AG10803 (cell line): Measurements from ENCODE around the gene CNTNAP2.

Experiments used
- DNase-seq: peaks from one replicate; pipeline ENCODE4 v3.0.0; 2010; ENCODE audit warnings: low read depth
- H3K4me3 ChIP-seq: 2 replicates; pipeline ENCODE4 v1.5.1; 2011; ENCODE audit warnings: mild to moderate bottlenecking, low read length, control low read depth
- CTCF ChIP-seq: conservative IDR thresholded peaks from 2 replicates; pipeline ENCODE4 v1.5.1; 2011; ENCODE audit warnings: mild to moderate bottlenecking, low read length, control low read depth, inconsistent platforms

CNTNAP2 gene

DNA sequence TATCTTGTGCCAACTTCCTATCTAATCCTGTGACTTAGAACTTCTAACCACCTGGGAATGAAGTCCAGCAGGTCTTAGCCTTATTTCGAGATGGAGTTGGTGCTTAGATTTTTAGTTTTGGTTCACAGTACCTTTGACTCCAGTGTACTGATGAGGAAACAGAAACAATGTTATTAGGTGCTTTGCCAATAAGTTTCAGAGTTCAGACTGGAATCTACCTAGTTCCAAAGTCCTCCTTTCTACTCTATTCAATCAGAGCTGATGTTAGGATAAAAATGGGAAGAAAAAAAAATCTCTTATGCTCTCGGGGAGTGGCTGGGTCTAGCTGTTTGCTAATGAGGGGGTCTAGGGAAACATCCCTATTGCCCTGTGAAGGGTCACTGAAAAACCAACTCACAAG lies 1867.7 kb downstream of the CNTNAP2 start:
- no peak overlapping the region for H3K4me3 ChIP-seq
- TF ChIP-seq CTCF: no peak

GRCh38 chr7:147990079-147990478 lies 1873.5 kb downstream of the CNTNAP2 start:
- no peak for DNase-seq
- no peak for TF ChIP-seq CTCF
- no peak overlapping the region for H3K4me3 ChIP-seq

More for the DNA sequence above, 1867.7 kb downstream of the CNTNAP2 start:
- no peak for DNase-seq

GRCh38 chr7:147990942-147991341 lies 1874.3 kb downstream of the CNTNAP2 start:
- no peak for DNase-seq
- no peak overlapping the region for H3K4me3 ChIP-seq
- TF ChIP-seq CTCF: no peak

- no peak for DNase-seq
- no peak overlapping the region for H3K4me3 ChIP-seq
- TF ChIP-seq CTCF: no peak
These were observed 1876.1 kb downstream of the CNTNAP2 start for GRCh38 chr7:147992698-147993097.

- no peak for DNase-seq
- TF ChIP-seq CTCF: no peak
- H3K4me3 ChIP-seq: no peak overlapping the region
These were observed 1881.0 kb downstream of the CNTNAP2 start for GRCh38 chr7:147997636-147998035.

GRCh38 chr7:147999962-148000361 lies 1883.4 kb downstream of the CNTNAP2 start:
- no peak for TF ChIP-seq CTCF
- H3K4me3 ChIP-seq: no peak overlapping the region
- no peak for DNase-seq

DNA sequence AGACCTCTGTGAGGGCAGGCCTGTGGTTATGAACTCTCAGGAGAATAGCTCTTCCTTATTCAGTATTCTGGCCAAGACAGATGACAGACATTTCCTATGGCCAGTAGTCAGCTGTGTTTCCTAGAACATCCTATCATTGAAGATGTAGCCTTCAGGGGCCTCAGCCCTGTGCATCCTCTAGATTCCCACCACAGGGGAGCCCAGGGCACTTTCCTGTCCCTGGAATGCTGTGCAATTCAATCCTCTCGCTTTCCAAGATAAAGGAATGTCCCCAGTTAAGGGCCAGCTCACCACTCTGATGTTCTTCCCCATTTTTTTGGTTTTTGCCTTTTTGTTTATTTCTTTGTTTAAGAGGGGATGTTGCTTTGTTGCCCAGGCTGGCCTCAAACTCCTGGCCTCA lies 1895.2 kb downstream of the CNTNAP2 start:
- no peak overlapping the region for H3K4me3 ChIP-seq
- no peak for DNase-seq
- TF ChIP-seq CTCF: no peak
